Peyer's patch (tissue), 4 donors: Measurements from ENCODE around the gene ANK2.

ENCODE experiments used
- CTCF ChIP-seq, 6 experiments: fragments of 450-650 bp in 4 of 6; fragments of 200-600 bp in 2 of 6; sonication (generic) in 1 of 6; IDR thresholded peaks; one replicate each; pipeline ENCODE4 v1.5.1; 2017 to 2019; ENCODE audit warnings: antibody characterized with exemption in 6 of 6, mild to moderate bottlenecking in 3 of 6, moderate library complexity in 1 of 6
- POLR2A ChIP-seq, 2 donors: fragments of 450-650 bp; IDR thresholded peaks; one replicate each; pipeline ENCODE4 v1.5.1; 2017; ENCODE audit warnings: antibody characterized with exemption in 2 of 2, mild to moderate bottlenecking in 2 of 2, moderate library complexity in 2 of 2

- TF ChIP-seq CTCF (IDR thresholded peaks at IDR 0.05) (no peak), POLR2A (IDR thresholded peaks at IDR 0.05) (no peak)
These were observed 301.1 kb downstream of the ANK2 start for GRCh38 chr4:113350576-113350975.
